CD14-positive monocyte (primary cell): ENCODE measurements around the gene PIGZ. TPM values are rescaled to one million over a fixed set of nuclear protein-coding genes. Genes with fewer than 3 reads are reported as not detected.

Experiments used
- DNase-seq, 3 donors: peaks; one replicate each; pipeline ENCODE4 v3.0.0-alpha.2; 2011 to 2022
- H2AFZ ChIP-seq: 2 replicates; pipeline ENCODE4 v1.6.0; 2012; ENCODE audit warnings: mild to moderate bottlenecking, low read depth, low read length, inconsistent platforms; ENCODE audit not compliant: insufficient read depth, poor library complexity, severe bottlenecking
- H3K27ac ChIP-seq, 2 donors: 1 replicate in 1 of 2; 2 replicates in 1 of 2; pipeline ENCODE4 v1.5.1; 2012 to 2013; ENCODE audit warnings: low read length in 2 of 2, control low read depth in 1 of 2, inconsistent platforms in 1 of 2, low read depth in 1 of 2, mild to moderate bottlenecking in 1 of 2
- H3K27me3 ChIP-seq, 2 donors: one replicate each; pipeline versions ENCODE4 v1.6.0 to v1.6.1; 2011 to 2013; ENCODE audit warnings: low read length in 2 of 2; ENCODE audit not compliant: control insufficient read depth in 2 of 2, insufficient read depth in 2 of 2
- H3K36me3 ChIP-seq, 2 donors: replicated peaks in 1 of 2; 1 replicate in 1 of 2; 2 replicates in 1 of 2; pipeline versions ENCODE4 v1.5.1 to v1.6.1; 2012 to 2013; ENCODE audit warnings: low read length in 2 of 2, control low read depth in 1 of 2, inconsistent platforms in 1 of 2, mild to moderate bottlenecking in 1 of 2; ENCODE audit not compliant: insufficient read depth in 2 of 2, control insufficient read depth in 1 of 2
- H3K4me1 ChIP-seq, 2 donors: 1 replicate in 1 of 2; 2 replicates in 1 of 2; pipeline versions ENCODE4 v1.5.1 to v1.6.1; 2012 to 2013; ENCODE audit warnings: low read length in 2 of 2, control low read depth in 1 of 2, inconsistent platforms in 1 of 2, mild to moderate bottlenecking in 1 of 2, moderate library complexity in 1 of 2; ENCODE audit not compliant: insufficient read depth in 2 of 2, control insufficient read depth in 1 of 2
- H3K4me2 ChIP-seq: replicated peaks from 2 replicates; pipeline ENCODE3; 2012; ENCODE audit warnings: low read length, moderate library complexity, mild to moderate bottlenecking; ENCODE audit not compliant: poor library complexity, severe bottlenecking; ENCODE audit errors: extremely low read depth
- H3K4me3 ChIP-seq, 3 experiments: fragments of 200-600 bp in 1 of 3; sonication (generic) in 1 of 3; replicated peaks in 1 of 3; 1 replicate in 2 of 3; 2 replicates in 1 of 3; pipeline ENCODE4 v1.5.1; 2011 to 2013; ENCODE audit warnings: low read length in 3 of 3, mild to moderate bottlenecking in 3 of 3, control low read depth in 2 of 3, low read depth in 2 of 3, inconsistent platforms in 1 of 3, moderate library complexity in 1 of 3
- H3K79me2 ChIP-seq: 2 replicates; pipeline ENCODE4 v1.6.0; 2012; ENCODE audit warnings: mild to moderate bottlenecking, control low read depth, inconsistent platforms, low read length, moderate library complexity; ENCODE audit not compliant: insufficient read depth
- H3K9ac ChIP-seq: 2 replicates; pipeline ENCODE4 v1.6.0; 2017; ENCODE audit warnings: low read length, mild to moderate bottlenecking; ENCODE audit not compliant: insufficient read depth, poor library complexity, severe bottlenecking
- H3K9me3 ChIP-seq, 2 donors: replicated peaks in 1 of 2; 1 replicate in 1 of 2; 2 replicates in 1 of 2; pipeline versions ENCODE4 v1.5.1 to v1.6.1; 2012 to 2013; ENCODE audit warnings: low read length in 2 of 2, control low read depth in 1 of 2; ENCODE audit not compliant: control insufficient read depth in 1 of 2, insufficient read depth in 1 of 2
- H4K20me1 ChIP-seq: 2 replicates; pipeline ENCODE4 v1.6.0; 2012; ENCODE audit warnings: mild to moderate bottlenecking, low read length, control low read depth, moderate library complexity; ENCODE audit not compliant: insufficient read depth
- H3K27ac Mint-ChIP-seq, 7 donors: one replicate each; pipeline ENCODE4 v1.8.0; 2020; ENCODE audit warnings: mild to moderate bottlenecking in 7 of 7, mixed read lengths in 7 of 7, moderate library complexity in 6 of 7, inconsistent platforms in 2 of 7
- H3K27me3 Mint-ChIP-seq, 3 donors: one replicate each; pipeline ENCODE4 v1.8.0; 2021 to 2022; ENCODE audit warnings: low read depth in 3 of 3, mild to moderate bottlenecking in 3 of 3, mixed read lengths in 3 of 3, moderate library complexity in 3 of 3, inconsistent platforms in 1 of 3
- H3K36me3 Mint-ChIP-seq, 2 donors: one replicate each; pipeline ENCODE4 v1.8.0; 2020; ENCODE audit warnings: mixed read lengths in 2 of 2, inconsistent platforms in 1 of 2, mild to moderate bottlenecking in 1 of 2
- H3K4me1 Mint-ChIP-seq: one replicate; pipeline ENCODE4 v1.8.0; 2020; ENCODE audit warnings: mild to moderate bottlenecking, mixed read lengths
- H3K4me3 Mint-ChIP-seq, 2 donors: one replicate each; pipeline ENCODE4 v1.8.0; 2020; ENCODE audit warnings: mild to moderate bottlenecking in 2 of 2, mixed read lengths in 2 of 2, moderate library complexity in 1 of 2
- H3K9me3 Mint-ChIP-seq, 7 donors: one replicate each; pipeline ENCODE4 v1.8.0; 2020 to 2022; ENCODE audit warnings: mixed read lengths in 7 of 7, mild to moderate bottlenecking in 6 of 7, moderate library complexity in 6 of 7, inconsistent platforms in 2 of 7
- CTCF ChIP-seq: fragments of 200-600 bp; IDR thresholded peaks from one replicate; pipeline ENCODE4 v1.8.0; 2022; ENCODE audit warnings: antibody characterized with exemption, mild to moderate bottlenecking
- WGBS: methylation state at CpG from one replicate; pipeline ENCODE4 v1.1.5; 2013; ENCODE audit warnings: missing lambda C conversion rate; ENCODE audit not compliant: insufficient coverage; 5-methylcytosine and 5-hydroxymethylcytosine counted together
- intact Hi-C, 2 donors: fragments of 100-400 bp; cut with micrococcal nuclease; formaldehyde crosslinking; loops; one replicate each; pipeline versions ENCODE4 v1.15.0 to v1.15.1; 2023
- polyA plus RNA-seq, 3 donors: library from polyadenylated mRNA; depleted of rRNA in 1 of 3; unstranded in 2 of 3; stranded (reverse) in 1 of 3; fragments of 300-500 nt in 2 of 3; fragments of >200 nt in 1 of 3; fragmentation: Illumina TruSeq in 2 of 3; gene quantifications; 1 replicate in 2 of 3; 2 replicates in 1 of 3; pipeline ENCODE4 v1.2.3, GENCODE V29; 2012 to 2021

PIGZ gene
- polyA plus RNA-seq, 3 donors: 1.6 to 3.8 (median 1.9) TPM

- Histone ChIP-seq H3K27me3 (no peaks in the 10 kb centered on the region), H2AFZ (no peak overlapping the region), H3K4me2 (no peak overlapping the region), H4K20me1 (peaks cover 18% of the 10 kb centered on the region), H3K4me1 (no peaks in the 10 kb centered on the region), H3K36me3 (peaks cover 71 to 82% of the 10 kb centered on the region in 2 donors), H3K27ac (no peak overlapping the region), H3K9me3 (no peaks in the 10 kb centered on the region), H3K4me3 (no peak overlapping the region), H3K79me2 (peaks cover 17% of the 10 kb centered on the region), H3K9ac (no peak overlapping the region)
- DNase-seq: no peak
- no CpG with 5 or more reads among the region's 1 CpG for WGBS
- Mint-ChIP-seq H3K9me3 (no peaks in the 10 kb centered on the region), H3K27ac (no peak overlapping the region), H3K36me3 (peaks cover 58 to 80% of the 10 kb centered on the region in 2 donors), H3K4me1 (no peaks in the 10 kb centered on the region), H3K4me3 (no peak overlapping the region), H3K27me3 (no peaks in the 10 kb centered on the region)
- intact Hi-C loops: no loop called here
- no peak for TF ChIP-seq CTCF
These were observed 66.9 kb downstream of the PIGZ start for GRCh38 chr3:196901768-196902167.

Other genes starting within 250 kb of the PIGZ start
- 10 to 100 TPM; 32.4 to 44.2 (median 33.2) TPM for gene PAK2, start 229.0 kb downstream of the PIGZ start, polyA plus RNA-seq
- gene SENP5, start 100.9 kb downstream of the PIGZ start, polyA plus RNA-seq: 10 to 100 TPM in 1 of 3 donors, 1 to 10 TPM in 2; 6.7 to 10.4 (median 8.4) TPM
- gene NCBP2, start 26.3 kb downstream of the PIGZ start, polyA plus RNA-seq: 10 to 100 TPM; 26.1 to 42.9 (median 33.4) TPM
- gene MELTF, start 61.0 kb upstream of the PIGZ start, polyA plus RNA-seq: 1 to 10 TPM in 1 of 3 donors, under 1 TPM in 2; 0.34 to 2.8 (median 0.36) TPM